ENCODE results near the gene TTC28.

TTC28 gene

GRCh38 chr22:28711820-28712777 lies 32.5 kb upstream of the TTC28 start:
- Histone ChIP-seq H3K79me2 (ENCODE audit: insufficient read depth, low read length) (no peaks in the 10 kb centered on the region), H3K9ac (ENCODE audit: low read length) (no peak overlapping the region), H3F3A (ENCODE audit: insufficient read depth) (no peaks in the 10 kb centered on the region), H2AFZ (ENCODE audit: low read depth, low read length, severe bottlenecking) (no peak overlapping the region), H3K9me3 (ENCODE audit: insufficient read depth, low read length) (no peaks in the 10 kb centered on the region), H3K36me3 (ENCODE audit: low read length) (peaks cover 25% of the 10 kb centered on the region), H3K27me3 (ENCODE audit: low read length) (no peaks in the 10 kb centered on the region), H3K4me3 (ENCODE audit: insufficient read depth, low read length, poor library complexity, severe bottlenecking) (no peak overlapping the region), H3K27ac (ENCODE audit: low read depth, low read length) (no peak overlapping the region), H3K9me2 (replicated peaks; ENCODE audit: insufficient read depth, low read length) (no peaks in the 10 kb centered on the region), H4K20me1 (ENCODE audit: low read depth, low read length) (no peaks in the 10 kb centered on the region), H3K4me2 (ENCODE audit: low read depth, low read length, poor library complexity, severe bottlenecking) (no peak overlapping the region)
- TF ChIP-seq EZH2phosphoT487 (conservative IDR thresholded peaks at IDR 0.05; ENCODE audit: low read length) (no peak), CTCF (IDR thresholded peaks at IDR 0.05; ENCODE audit: insufficient read depth, low read length, poor library complexity, severe bottlenecking) (no peak)

- no peak overlapping the region for H3K27ac ChIP-seq (ENCODE audit: low read depth, low read length)
- no peaks in the 10 kb centered on the region for H3K27me3 ChIP-seq (ENCODE audit: low read length)
- H2AFZ ChIP-seq (ENCODE audit: low read depth, low read length, severe bottlenecking): no peak overlapping the region
- no peak overlapping the region for H3K9ac ChIP-seq (ENCODE audit: low read length)
- H3K9me2 ChIP-seq (replicated peaks; ENCODE audit: insufficient read depth, low read length): no peaks in the 10 kb centered on the region
- no peak overlapping the region for H3K4me2 ChIP-seq (ENCODE audit: low read depth, low read length, poor library complexity, severe bottlenecking)
- no peak overlapping the region for H3K4me3 ChIP-seq (ENCODE audit: insufficient read depth, low read length, poor library complexity, severe bottlenecking)
- H3F3A ChIP-seq (ENCODE audit: insufficient read depth): no peaks in the 10 kb centered on the region
- H4K20me1 ChIP-seq (ENCODE audit: low read depth, low read length): no peaks in the 10 kb centered on the region
- H3K36me3 ChIP-seq (ENCODE audit: low read length): peaks cover 23% of the 10 kb centered on the region
- no peak for TF ChIP-seq EZH2phosphoT487 (conservative IDR thresholded peaks at IDR 0.05; ENCODE audit: low read length)
- TF ChIP-seq CTCF (IDR thresholded peaks at IDR 0.05; ENCODE audit: insufficient read depth, low read length, poor library complexity, severe bottlenecking): no peak
- H3K79me2 ChIP-seq (ENCODE audit: insufficient read depth, low read length): no peaks in the 10 kb centered on the region
- H3K9me3 ChIP-seq (ENCODE audit: insufficient read depth, low read length): no peaks in the 10 kb centered on the region
Measured at GRCh38 chr22:28711341-28711740, 31.7 kb upstream of the TTC28 start.

- TF ChIP-seq EZH2phosphoT487 (conservative IDR thresholded peaks at IDR 0.05; ENCODE audit: low read length) (no peak), CTCF (IDR thresholded peaks at IDR 0.05; ENCODE audit: insufficient read depth, low read length, poor library complexity, severe bottlenecking) (no peak)
- H3K36me3 ChIP-seq (ENCODE audit: low read length): peaks cover 23% of the 10 kb centered on the region
- no peaks in the 10 kb centered on the region for H3K27me3 ChIP-seq (ENCODE audit: low read length)
- no peaks in the 10 kb centered on the region for H3K79me2 ChIP-seq (ENCODE audit: insufficient read depth, low read length)
- H2AFZ ChIP-seq (ENCODE audit: low read depth, low read length, severe bottlenecking): no peak overlapping the region
- H3F3A ChIP-seq (ENCODE audit: insufficient read depth): no peaks in the 10 kb centered on the region
- H3K4me3 ChIP-seq (ENCODE audit: insufficient read depth, low read length, poor library complexity, severe bottlenecking): no peak overlapping the region
- no peak overlapping the region for H3K9ac ChIP-seq (ENCODE audit: low read length)
- no peaks in the 10 kb centered on the region for H3K9me3 ChIP-seq (ENCODE audit: insufficient read depth, low read length)
- no peak overlapping the region for H3K27ac ChIP-seq (ENCODE audit: low read depth, low read length)
- H3K4me2 ChIP-seq (ENCODE audit: low read depth, low read length, poor library complexity, severe bottlenecking): no peak overlapping the region
- H4K20me1 ChIP-seq (ENCODE audit: low read depth, low read length): no peaks in the 10 kb centered on the region
- H3K9me2 ChIP-seq (replicated peaks; ENCODE audit: insufficient read depth, low read length): no peaks in the 10 kb centered on the region
Measured at GRCh38 chr22:28710576-28711191, 31.0 kb upstream of the TTC28 start.

Data from SU-DHL-6 (cell line).